Pancreas (tissue), 10 donors: ENCODE data around the gene ZBTB25. TPM values are rescaled to one million over a fixed set of nuclear protein-coding genes. Genes with fewer than 3 reads are reported as not detected.

Source experiments
- ATAC-seq, 4 donors: fragments of 200-7000 bp; cut with Tn5 transposase; one replicate each; pipeline versions ENCODE4 v1.8.0 to v1.9.1; 2020; ENCODE audit warnings: mild to moderate bottlenecking in 4 of 4, moderate library complexity in 4 of 4
- DNase-seq, 6 donors: peaks; one replicate each; pipeline ENCODE4 v3.0.0-alpha.2; 2020
- FAIRE-seq: peaks from 2 replicates; lab custom pipeline; 2012; peaks lifted over from hg19 to GRCh38; lab: Jason Lieb, UNC
- H3K27ac ChIP-seq, 4 donors: fragments of 200-600 bp; sonication (generic); 1 replicate in 3 of 4; 2 replicates in 1 of 4; pipeline versions ENCODE4 v1.5.0 to v1.8.0; 2020
- H3K27me3 ChIP-seq, 4 donors: fragments of 200-600 bp; one replicate each; pipeline ENCODE4 v1.8.0; 2021
- H3K36me3 ChIP-seq, 3 donors: fragments of 200-600 bp; sonication (generic) in 1 of 3; one replicate each; pipeline versions ENCODE4 v1.5.0 to v1.8.0; 2020 to 2021
- H3K4me1 ChIP-seq, 3 donors: fragments of 200-600 bp; one replicate each; pipeline ENCODE4 v1.8.0; 2021
- H3K4me3 ChIP-seq, 4 donors: fragments of 200-600 bp; sonication (generic) in 2 of 4; one replicate each; pipeline versions ENCODE4 v1.5.0 to v1.8.0; 2020 to 2021
- H3K9me3 ChIP-seq, 4 donors: fragments of 200-600 bp; one replicate each; pipeline ENCODE4 v1.8.0; 2021
- CTCF ChIP-seq, 4 donors: fragments of 200-600 bp; sonication (generic) in 3 of 4; IDR thresholded peaks; one replicate each; pipeline versions ENCODE4 v1.5.0 to v1.8.0; 2021; ENCODE audit warnings: antibody characterized with exemption in 4 of 4
- WGBS, 2 donors: extraction: QIAGEN DNeasy Blood & Tissue Kit; methylation state at CpG; one replicate each; pipeline ENCODE4 v1.1.7; 2013; 5-methylcytosine and 5-hydroxymethylcytosine counted together
- intact Hi-C, 3 donors: fragments of 100-400 bp; cut with DNase I; formaldehyde crosslinking; loops; one replicate each; pipeline versions ENCODE4 v1.11.1 to v1.14.2; 2022
- polyA plus RNA-seq, 2 donors: library from polyadenylated mRNA; stranded (reverse); fragments of 200-250 nt; gene quantifications; one replicate each; pipeline ENCODE4 v1.2.3, GENCODE V29; 2013
- total RNA-seq, 6 donors: library from RNA; stranded (reverse); fragmentation: NEBNext Ultra II Directional in 4 of 6; extraction: Animal tissue kit (Norgen Biotek cat#: 25700) in 4 of 6; gene quantifications; one replicate each; pipeline versions ENCODE4 v1.2.1 to v1.2.4, GENCODE V29; 2021 to 2023
- donor health status: healthy with polysubstance abuse.
- donor health status: DM: no; HTN: no; CAD: no; lungs with moderate emphysema.
- donor health status: DM: no; HTN: no; CAD: no.
- donor health status: control.
- donor health status: control.
- donor health status: Bipolar disorder and iron deficiency.
- donor health status: DM: yes; HTN: yes; CAD: no.
- donor health status: DM: no; HTN: no; CAD: no.
- donor health status: DM: no; HTN: no; CAD: no.
- donor health status: DM: yes; HTN: yes; CAD: no.

ZBTB25 gene
- total and polyA plus RNA-seq, 8 donors: 2.9 to 8.1 (median 5.6) TPM

GRCh38 chr14:64440494-64440893 lies 63.1 kb downstream of the ZBTB25 start:
- H3K4me3 ChIP-seq: no peak overlapping the region
- H3K9me3 ChIP-seq: no peaks in the 10 kb centered on the region
- 96 to 100% methylated on average over 3 of the region's 3 CpGs for WGBS, 2 donors
- H3K27me3 ChIP-seq: no peaks in the 10 kb centered on the region
- no peaks in the 10 kb centered on the region for H3K4me1 ChIP-seq
- DNase-seq (no peak), ATAC-seq (no peak), FAIRE-seq (no peak)
- no peak overlapping the region for H3K27ac ChIP-seq
- peaks cover 0 to 41% (median 0%) of the 10 kb centered on the region in 3 donors for H3K36me3 ChIP-seq
- no peak for TF ChIP-seq CTCF (IDR thresholded peaks at IDR 0.05)
- intact Hi-C loops: no loop called here

GRCh38 chr14:64439141-64439540 lies 64.5 kb downstream of the ZBTB25 start:
- WGBS, 2 donors: 91 to 93% methylated on average over 6 of the region's 6 CpGs
- H3K4me3 ChIP-seq: no peak overlapping the region
- DNase-seq (no peak), FAIRE-seq (no peak), ATAC-seq (no peak)
- no peaks in the 10 kb centered on the region for H3K9me3 ChIP-seq
- TF ChIP-seq CTCF (IDR thresholded peaks at IDR 0.05): no peak
- intact Hi-C loops: no loop called here
- H3K27ac ChIP-seq: peak overlapping the region; percentile 2 to 71 (median 50)
- no peaks in the 10 kb centered on the region for H3K27me3 ChIP-seq
- peaks cover 0 to 48% (median 0%) of the 10 kb centered on the region in 3 donors for H3K36me3 ChIP-seq
- H3K4me1 ChIP-seq: no peaks in the 10 kb centered on the region

- Histone ChIP-seq H3K27ac (peak overlapping the region; percentile 40 to 71 (median 56)), H3K4me3 (no peak overlapping the region), H3K9me3 (no peaks in the 10 kb centered on the region), H3K36me3 (peaks cover 0 to 49% (median 0%) of the 10 kb centered on the region in 3 donors), H3K27me3 (no peaks in the 10 kb centered on the region), H3K4me1 (no peaks in the 10 kb centered on the region)
- no peak for FAIRE-seq
- DNase-seq: no peak
- no peak for TF ChIP-seq CTCF (IDR thresholded peaks at IDR 0.05)
- intact Hi-C loops: no loop called here
- peak; percentile 69 to 77 (median 74) for ATAC-seq
- WGBS, 2 donors: 54 to 58% methylated on average over 3 of the region's 3 CpGs
These were observed 65.3 kb downstream of the ZBTB25 start for GRCh38 chr14:64438181-64438841.

GRCh38 chr14:64434528-64434927 lies 69.1 kb downstream of the ZBTB25 start:
- no peak for ATAC-seq
- H3K36me3 ChIP-seq: peaks cover 0 to 46% (median 10%) of the 10 kb centered on the region in 3 donors
- H3K27ac ChIP-seq: no peak overlapping the region
- no peak for DNase-seq
- TF ChIP-seq CTCF (IDR thresholded peaks at IDR 0.05): no peak
- H3K27me3 ChIP-seq: no peaks in the 10 kb centered on the region
- H3K9me3 ChIP-seq: no peaks in the 10 kb centered on the region
- intact Hi-C loops: no loop called here
- no peak for FAIRE-seq
- H3K4me3 ChIP-seq: no peak overlapping the region
- WGBS, 2 donors: 79 to 84% methylated on average over 3 of the region's 3 CpGs
- H3K4me1 ChIP-seq: no peaks in the 10 kb centered on the region

GRCh38 chr14:64423987-64424386 lies 79.7 kb downstream of the ZBTB25 start:
- no peak for TF ChIP-seq CTCF (IDR thresholded peaks at IDR 0.05)
- no peak for DNase-seq
- ATAC-seq: no peak
- Histone ChIP-seq H3K27me3 (no peaks in the 10 kb centered on the region), H3K4me1 (no peaks in the 10 kb centered on the region), H3K36me3 (peaks cover 0 to 33% (median 13%) of the 10 kb centered on the region in 3 donors), H3K27ac (no peak overlapping the region), H3K9me3 (no peaks in the 10 kb centered on the region), H3K4me3 (no peak overlapping the region)
- no peak for FAIRE-seq
- intact Hi-C loops: no loop called here
- WGBS, 2 donors: 96 to 97% methylated on average over 6 of the region's 6 CpGs
